ENCODE results near the gene PACSIN1.
A peak's percentile ranks its signal among the peaks of the same experiment; 100 is the strongest.

PACSIN1 gene

DNA sequence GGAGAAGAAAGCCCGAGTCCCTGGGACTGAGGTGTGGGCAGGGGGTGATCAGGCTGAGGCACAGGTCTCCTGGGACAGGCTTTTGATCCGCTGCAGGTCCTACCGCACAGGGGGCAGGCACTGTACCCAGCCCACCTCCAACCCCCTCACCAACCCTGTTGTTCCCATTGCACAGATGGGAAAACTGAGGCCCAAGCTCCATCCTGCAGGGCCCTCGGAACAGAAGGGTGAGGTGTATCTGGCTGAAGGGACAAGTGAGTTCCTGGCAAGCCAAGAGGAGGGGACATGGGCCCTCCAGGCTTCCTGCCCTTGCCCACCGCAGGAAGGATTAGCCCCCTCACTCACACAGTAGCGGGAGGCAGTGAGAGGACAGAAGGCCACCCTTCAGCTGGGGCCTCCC is 106.7 kb downstream of the PACSIN1 start:
- Mint-ChIP-seq H3K27me3 (no peaks in the 10 kb centered on the region), H3K4me3 (no peak overlapping the region), H3K4me1 (no peaks in the 10 kb centered on the region), H3K9me3 (no peaks in the 10 kb centered on the region), H3K27ac (no peak overlapping the region)
- DNase-seq (no peak), ATAC-seq (no peak)

DNA sequence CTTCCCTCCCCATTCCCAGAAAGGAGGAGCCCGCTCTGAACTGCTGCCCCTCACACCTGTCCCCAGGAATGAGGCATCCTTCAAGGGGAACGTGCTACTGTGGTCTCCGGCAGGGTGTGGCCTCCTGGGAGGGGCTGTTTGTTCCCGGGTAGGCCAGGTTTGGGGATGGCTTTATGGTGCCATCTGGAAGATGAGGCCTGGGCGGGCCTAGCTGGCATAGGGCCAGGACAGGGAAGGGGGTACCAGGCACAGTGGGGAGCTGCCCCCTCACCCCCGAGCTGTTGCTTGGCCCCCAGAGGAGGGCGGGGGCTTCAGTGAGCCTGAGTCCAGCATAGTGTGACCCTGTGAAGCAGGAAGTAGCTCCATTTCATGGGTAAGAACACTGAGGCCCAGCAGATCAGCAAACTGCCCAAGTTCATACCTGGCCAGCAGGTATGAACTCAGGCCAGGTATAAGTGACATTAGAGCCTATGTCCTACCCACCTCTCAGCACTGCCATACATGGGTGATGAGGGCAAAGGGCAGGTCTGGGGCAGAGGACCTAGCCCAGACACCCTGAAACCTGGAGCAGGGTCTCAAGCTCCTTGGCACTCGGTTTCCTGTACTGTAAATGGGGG is 107.8 kb downstream of the PACSIN1 start:
- no peak overlapping the region for H3K27ac Mint-ChIP-seq
- no peaks in the 10 kb centered on the region for H3K9me3 Mint-ChIP-seq
- DNase-seq (no peak), ATAC-seq (no peak)
- H3K27me3 Mint-ChIP-seq, result no peaks in the 10 kb centered on the region
- no peak overlapping the region for H3K4me3 Mint-ChIP-seq
- no peaks in the 10 kb centered on the region for H3K4me1 Mint-ChIP-seq

DNA sequence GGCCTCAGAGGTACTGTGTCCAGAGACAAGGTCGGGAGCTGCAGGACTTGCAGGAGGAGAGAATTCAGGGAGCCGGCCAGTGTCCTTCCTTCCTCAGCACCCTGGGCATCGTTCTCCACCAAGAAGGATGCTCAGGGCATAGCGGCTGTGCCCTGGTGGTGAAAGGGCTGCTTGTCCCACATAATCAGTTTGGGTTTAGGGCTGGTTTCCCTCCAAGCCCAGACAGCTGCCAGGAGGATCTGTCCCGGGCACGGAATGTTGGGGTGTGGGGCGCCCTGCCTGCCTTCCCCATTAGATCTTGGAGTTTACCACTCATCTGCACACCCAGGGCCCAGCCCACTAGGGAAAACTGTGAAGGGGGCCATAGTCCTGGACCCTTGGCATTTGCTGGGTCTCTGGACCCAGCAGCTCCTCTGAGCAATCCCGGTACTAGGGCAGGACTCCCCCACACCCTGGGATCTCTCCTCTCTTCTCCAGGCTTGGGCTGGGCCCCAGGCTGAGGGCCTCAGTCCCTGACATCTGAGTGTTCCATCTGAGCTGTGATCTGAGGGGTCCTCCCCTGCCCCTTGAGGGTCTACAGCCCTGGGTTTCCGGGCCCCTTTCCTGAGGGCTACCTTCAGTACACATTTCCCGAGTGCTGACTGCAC is 108.9 kb downstream of the PACSIN1 start:
- Mint-ChIP-seq H3K9me3 (no peaks in the 10 kb centered on the region), H3K4me1 (no peaks in the 10 kb centered on the region), H3K27me3 (no peaks in the 10 kb centered on the region), H3K27ac (peak overlapping the region in 1 of 2 donors; percentile 36), H3K4me3 (no peak overlapping the region)
- no peak for DNase-seq
- ATAC-seq, result peak; percentile 15

DNA sequence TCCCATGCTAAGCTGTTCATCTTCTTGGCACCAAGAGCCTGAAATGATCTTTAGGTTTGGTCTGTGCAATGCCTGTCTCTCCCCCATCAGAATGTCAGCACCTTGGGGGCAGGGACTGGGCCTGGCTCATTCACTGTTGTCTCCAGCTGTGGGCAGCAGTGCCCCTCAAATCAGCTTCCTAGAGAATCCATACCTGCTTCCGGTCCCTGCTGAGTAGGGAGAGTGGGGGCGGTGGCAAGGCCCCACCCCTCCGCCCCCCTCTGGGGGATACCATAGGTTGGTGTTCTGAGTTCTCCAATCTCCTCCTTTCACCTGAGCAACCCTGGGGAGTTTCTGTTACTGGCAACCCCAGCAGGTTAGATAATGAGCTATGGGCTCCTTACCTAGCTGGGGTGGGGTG is 109.5 kb downstream of the PACSIN1 start:
- H3K27me3 Mint-ChIP-seq, result no peaks in the 10 kb centered on the region
- DNase-seq (no peak), ATAC-seq (peak; percentile 13)
- H3K27ac Mint-ChIP-seq, result peak overlapping the region; percentile 19 to 36
- no peaks in the 10 kb centered on the region for H3K4me1 Mint-ChIP-seq
- no peaks in the 10 kb centered on the region for H3K9me3 Mint-ChIP-seq
- no peak overlapping the region for H3K4me3 Mint-ChIP-seq

DNA sequence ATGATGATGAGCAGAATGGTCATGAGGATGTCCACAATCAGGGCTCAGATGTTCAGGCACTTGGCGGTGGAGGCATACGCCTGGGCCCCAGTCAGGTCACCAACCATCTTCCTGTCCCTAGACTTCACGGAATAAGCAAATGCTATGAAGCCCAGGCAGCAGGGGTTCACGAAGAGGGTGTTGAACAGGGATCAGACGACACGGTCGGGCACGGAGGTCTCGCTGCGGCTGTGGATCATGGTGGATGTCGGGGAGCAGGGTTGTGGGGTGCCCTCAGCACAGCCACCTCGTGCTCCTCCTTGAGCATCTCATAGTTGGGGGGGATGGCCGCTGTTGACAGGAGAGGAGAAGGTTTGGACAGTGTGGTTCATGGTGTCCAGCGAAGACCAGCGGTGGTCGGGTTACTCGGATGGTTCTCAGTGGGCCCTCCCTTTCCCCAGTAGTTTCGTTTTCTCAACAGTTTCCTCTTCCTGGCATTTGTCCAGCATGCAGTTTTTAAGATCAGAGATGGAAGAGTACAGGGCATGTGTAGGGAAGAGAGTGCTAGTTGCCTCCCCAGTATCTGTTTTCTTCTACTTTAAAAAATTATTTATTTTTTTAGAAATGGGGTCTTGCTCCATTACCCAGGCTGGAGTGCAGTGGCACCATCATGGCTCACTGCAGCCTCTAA is 110.5 kb downstream of the PACSIN1 start:
- H3K27ac Mint-ChIP-seq, result no peak overlapping the region
- no peaks in the 10 kb centered on the region for H3K4me1 Mint-ChIP-seq
- H3K4me3 Mint-ChIP-seq, result no peak overlapping the region
- DNase-seq (no peak), ATAC-seq (no peak)
- H3K27me3 Mint-ChIP-seq, result no peaks in the 10 kb centered on the region
- no peaks in the 10 kb centered on the region for H3K9me3 Mint-ChIP-seq

DNA sequence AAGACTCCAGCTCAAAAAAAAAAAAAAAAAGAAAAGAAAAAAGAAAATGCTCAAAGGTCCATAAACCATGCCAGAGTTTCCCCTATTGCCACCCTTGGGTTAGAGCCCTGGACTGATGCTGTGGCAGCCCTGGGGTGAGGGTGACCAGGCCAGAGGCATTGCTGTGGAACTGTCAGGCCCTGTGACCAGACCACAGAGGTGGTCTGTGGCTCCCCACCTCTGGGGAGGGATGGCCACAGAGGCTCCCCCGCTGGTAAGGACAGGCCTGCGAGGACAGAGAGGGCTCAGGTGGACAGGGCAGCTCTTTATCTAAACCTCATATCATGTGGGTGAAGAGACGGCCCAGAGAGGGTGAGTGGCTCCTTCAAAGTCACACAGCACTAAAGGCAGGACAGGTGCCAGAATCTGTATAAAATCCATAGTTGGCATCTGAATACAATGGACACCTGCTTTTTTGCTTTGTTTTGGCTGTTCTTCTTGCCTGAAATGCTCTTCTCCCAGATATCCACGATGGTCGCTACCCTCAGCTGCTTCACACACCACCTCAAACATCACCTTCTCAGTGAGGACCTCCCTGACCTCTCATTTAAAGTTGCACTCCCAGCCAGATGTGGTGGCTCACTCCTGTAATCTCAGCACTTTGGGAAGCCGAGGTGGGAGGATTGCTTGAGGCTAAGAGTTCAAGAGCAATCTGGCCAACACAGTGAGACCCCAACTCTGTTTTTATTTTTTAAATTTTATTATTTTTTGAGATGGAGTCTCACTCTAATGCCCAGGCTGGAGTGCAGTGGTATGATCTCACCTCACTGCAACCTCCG is 112.8 kb downstream of the PACSIN1 start:
- no peaks in the 10 kb centered on the region for H3K9me3 Mint-ChIP-seq
- no peaks in the 10 kb centered on the region for H3K27me3 Mint-ChIP-seq
- DNase-seq (no peak), ATAC-seq (no peak)
- H3K27ac Mint-ChIP-seq, result peak overlapping the region in 1 of 2 donors; percentile 28
- no peaks in the 10 kb centered on the region for H3K4me1 Mint-ChIP-seq
- H3K4me3 Mint-ChIP-seq, result no peak overlapping the region

DNA sequence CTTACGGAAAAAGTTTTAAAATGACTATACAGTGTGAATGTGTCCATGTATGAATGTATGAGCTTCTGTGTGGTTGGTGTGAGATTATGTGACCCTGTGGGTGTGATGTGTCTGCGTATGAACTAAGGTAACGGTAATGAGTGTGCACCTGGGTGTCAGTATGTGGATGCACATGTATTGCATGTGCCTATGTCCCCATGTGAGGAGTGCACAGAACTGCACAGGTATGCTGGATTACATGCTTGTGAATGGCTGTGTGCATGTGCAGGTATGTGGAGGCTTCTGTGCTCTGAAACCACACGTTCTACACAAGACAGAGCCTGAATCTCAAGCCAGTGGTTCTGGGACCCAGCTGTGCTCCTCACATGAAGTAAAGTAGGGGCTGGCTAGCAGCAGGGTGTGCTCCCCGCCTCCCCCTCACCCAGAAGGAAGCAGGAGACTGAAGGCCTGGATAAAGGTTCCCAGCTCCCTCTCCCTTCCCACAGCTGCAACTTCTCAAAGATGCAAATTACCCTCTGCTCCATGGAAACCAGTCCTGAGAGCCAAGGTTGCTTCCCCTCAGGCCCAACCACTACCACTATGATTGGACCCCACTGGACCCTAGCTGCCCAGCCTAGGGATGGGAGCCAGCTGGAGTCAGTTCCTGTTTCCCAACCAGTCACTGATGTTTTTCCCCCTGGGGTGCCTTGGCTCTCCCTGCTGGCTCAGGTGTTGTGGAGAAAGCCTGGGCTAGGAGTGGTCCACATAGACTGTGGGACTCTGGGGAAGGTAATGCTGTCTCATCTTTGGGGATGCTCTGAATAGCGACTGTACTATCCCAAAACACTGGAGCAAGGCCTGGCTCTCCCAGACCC is 115.1 kb downstream of the PACSIN1 start:
- no peak for ATAC-seq
- H3K9me3 Mint-ChIP-seq, result no peaks in the 10 kb centered on the region
- H3K4me3 Mint-ChIP-seq, result no peak overlapping the region
- no peak for DNase-seq
- peaks cover 9% of the 10 kb centered on the region for H3K4me1 Mint-ChIP-seq
- H3K27ac Mint-ChIP-seq, result no peak overlapping the region
- H3K27me3 Mint-ChIP-seq, result no peaks in the 10 kb centered on the region

DNA sequence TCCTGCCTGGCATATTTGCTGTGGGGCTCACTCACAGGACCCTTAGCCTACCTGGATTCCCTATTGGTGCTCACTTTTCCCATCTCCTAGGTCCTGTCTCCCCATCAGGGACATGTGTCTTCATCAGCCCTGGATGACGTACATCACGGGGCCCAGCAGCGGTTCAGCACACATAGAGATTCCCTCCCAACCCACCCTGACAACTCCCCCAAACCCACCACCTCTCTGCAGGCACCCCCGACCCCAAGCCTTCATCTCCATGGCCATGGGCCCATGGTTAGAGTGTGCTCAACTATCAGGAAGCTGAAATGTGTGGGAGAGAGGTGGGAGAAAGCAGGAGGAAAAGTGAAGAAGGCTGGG is 115.7 kb downstream of the PACSIN1 start:
- no peaks in the 10 kb centered on the region for H3K9me3 Mint-ChIP-seq
- H3K4me3 Mint-ChIP-seq, result no peak overlapping the region
- ATAC-seq, result no peak
- DNase-seq, result no peak
- H3K27ac Mint-ChIP-seq, result peak overlapping the region in 1 of 2 donors; percentile 27
- H3K4me1 Mint-ChIP-seq, result peaks cover 9% of the 10 kb centered on the region
- no peaks in the 10 kb centered on the region for H3K27me3 Mint-ChIP-seq

DNA sequence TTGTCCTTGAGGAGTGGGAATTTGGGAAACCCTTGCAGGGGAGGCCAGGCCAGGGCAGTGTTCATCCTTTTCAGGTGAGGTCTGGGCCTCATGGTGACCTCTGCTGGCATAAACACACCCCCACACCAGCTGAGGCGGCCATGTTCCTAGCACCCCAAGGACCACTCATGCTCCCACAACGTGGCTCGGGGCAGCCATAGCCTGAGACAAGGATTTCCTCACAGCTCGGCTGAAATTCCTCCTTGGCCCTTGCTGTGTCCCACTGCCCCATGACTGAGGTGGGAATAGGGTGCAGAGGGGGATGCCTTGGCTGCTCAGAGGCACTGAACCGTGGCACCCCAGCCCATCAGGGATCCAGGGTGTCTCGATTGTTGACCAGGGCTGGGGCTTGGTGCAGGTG is 117.6 kb downstream of the PACSIN1 start:
- no peak for DNase-seq
- no peaks in the 10 kb centered on the region for H3K27me3 Mint-ChIP-seq

DNA sequence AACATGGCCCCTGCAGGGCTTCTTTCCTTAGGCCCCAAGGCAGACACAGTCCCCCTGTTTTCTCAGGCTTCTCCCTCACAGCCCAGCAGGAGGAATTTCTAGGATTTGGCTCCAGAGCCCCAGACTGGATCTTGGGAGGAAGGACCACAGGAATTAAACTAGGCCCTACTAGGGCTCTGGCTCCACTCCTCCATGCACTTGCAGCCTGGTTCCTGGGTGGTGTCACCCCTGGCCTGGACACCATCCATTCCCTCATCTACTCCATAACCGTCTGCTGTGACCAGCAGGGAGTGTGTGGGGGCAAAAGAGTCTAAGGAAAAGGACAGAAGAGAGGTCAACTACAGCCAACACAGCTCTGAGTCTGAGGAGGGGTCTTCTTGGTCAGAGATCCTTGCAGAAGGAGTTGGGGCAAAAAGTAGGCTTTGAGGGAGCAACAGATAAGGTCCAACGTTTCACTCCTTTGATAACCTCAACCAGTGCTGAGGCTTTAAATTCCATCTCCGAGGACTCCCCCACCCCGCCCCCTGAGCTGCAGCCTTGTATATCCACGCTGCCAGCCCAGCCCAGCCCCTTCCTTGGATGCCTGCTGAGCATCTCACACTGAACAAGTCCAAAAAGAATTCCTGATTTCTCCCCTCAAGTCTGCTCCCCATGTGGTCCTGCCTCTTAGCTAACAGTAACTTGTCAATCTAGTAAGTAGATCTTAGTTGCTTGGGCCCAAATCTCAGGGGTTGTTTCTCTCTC is 118.2 kb downstream of the PACSIN1 start:
- no peak for DNase-seq
- ATAC-seq, result no peak
- H3K4me1 Mint-ChIP-seq, result peaks cover 9% of the 10 kb centered on the region
- no peaks in the 10 kb centered on the region for H3K9me3 Mint-ChIP-seq
- no peak overlapping the region for H3K4me3 Mint-ChIP-seq
- H3K27me3 Mint-ChIP-seq, result no peaks in the 10 kb centered on the region
- H3K27ac Mint-ChIP-seq, result peak overlapping the region; percentile 59 to 62

More for the DNA sequence above, 117.6 kb downstream of the PACSIN1 start:
- H3K4me1 Mint-ChIP-seq, result peaks cover 9% of the 10 kb centered on the region
- no peaks in the 10 kb centered on the region for H3K9me3 Mint-ChIP-seq
- ATAC-seq, result no peak
- peak overlapping the region; percentile 43 to 59 for H3K27ac Mint-ChIP-seq
- no peak overlapping the region for H3K4me3 Mint-ChIP-seq

DNA sequence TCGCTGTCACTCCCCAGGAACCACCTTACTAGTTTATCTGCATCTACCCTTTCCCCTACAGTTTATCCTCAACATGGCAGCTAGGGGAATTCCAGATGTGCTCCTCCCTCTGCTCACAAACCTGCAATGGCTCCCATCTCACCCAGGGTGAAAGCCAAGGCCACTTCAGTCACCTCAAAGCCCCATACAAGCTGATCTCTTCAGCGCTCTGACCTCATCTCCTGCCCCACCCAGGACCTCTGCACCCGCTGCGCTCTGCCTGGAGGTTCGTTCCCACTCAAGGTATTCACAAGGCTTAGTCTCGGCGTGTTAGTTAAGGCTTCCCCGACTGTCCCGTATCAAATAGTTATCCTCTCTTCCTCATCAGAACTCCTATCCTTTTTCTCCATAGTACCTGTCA is 118.8 kb downstream of the PACSIN1 start:
- H3K27me3 Mint-ChIP-seq, result no peaks in the 10 kb centered on the region
- H3K27ac Mint-ChIP-seq, result peak overlapping the region in 1 of 2 donors; percentile 6
- H3K9me3 Mint-ChIP-seq, result no peaks in the 10 kb centered on the region
- DNase-seq (no peak), ATAC-seq (no peak)
- no peak overlapping the region for H3K4me3 Mint-ChIP-seq
- peaks cover 9% of the 10 kb centered on the region for H3K4me1 Mint-ChIP-seq
